ENCODE data around the gene ABCA13. TPM values are rescaled to one million over a fixed set of nuclear protein-coding genes. Genes with fewer than 3 reads are reported as not detected.

Gene ABCA13
- total and polyA plus RNA-seq, 2 of the 4 experiments (the other 2 are of a cell fraction), result under 0.01 to 0.07 TPM

DNA sequence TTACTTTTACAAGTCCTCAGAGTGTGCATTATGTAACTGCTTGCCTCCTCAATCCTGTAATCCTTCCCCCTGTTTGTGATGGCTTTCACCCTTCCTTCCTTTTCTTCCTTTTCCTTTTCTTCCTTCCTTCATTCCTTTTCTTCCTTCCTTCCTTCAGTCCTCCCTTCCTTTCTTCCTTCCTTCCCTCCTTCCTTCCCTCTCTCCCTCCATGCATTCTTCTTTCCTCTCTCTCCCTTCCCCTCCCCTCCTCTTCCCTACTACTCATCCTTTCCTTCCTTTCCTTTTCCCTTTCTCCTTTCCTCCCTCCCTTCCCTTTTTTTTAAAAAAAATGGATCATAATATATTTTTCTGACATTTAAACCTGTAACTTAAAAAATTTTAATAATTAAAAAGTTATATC is 22.2 kb upstream of the ABCA13 start:
- Histone ChIP-seq H3K56ac (ENCODE audit: extremely low read depth, insufficient read depth, low read length) (no peak overlapping the region), H2BK15ac (ENCODE audit: low read depth, low read length) (no peak overlapping the region), H2BK5ac (ENCODE audit: low read depth, low read length, poor library complexity, severe bottlenecking) (no peak overlapping the region), H2BK20ac (ENCODE audit: low read depth, low read length) (no peak overlapping the region), H2AK9ac (replicated peaks; ENCODE audit: low read depth, low read length, poor library complexity) (no peak overlapping the region), H3K27ac (ENCODE audit: insufficient read depth, low read length) (no peak overlapping the region), H3K18ac (ENCODE audit: low read depth, low read length) (no peak overlapping the region), H3K9me3 (ENCODE audit: control insufficient read depth, insufficient read depth, low read length) (no peaks in the 10 kb centered on the region), H4K5ac (ENCODE audit: low read depth, low read length) (no peak overlapping the region), H3K4ac (ENCODE audit: low read depth, low read length) (no peak overlapping the region), H3K36me3 (ENCODE audit: control insufficient read depth, insufficient read depth, low read length) (no peaks in the 10 kb centered on the region), H2AK5ac (ENCODE audit: low read depth, low read length) (no peak overlapping the region), H3K4me2 (ENCODE audit: low read depth, low read length) (no peak overlapping the region), H2AFZ (replicated peaks; ENCODE audit: low read length, poor library complexity) (no peak overlapping the region), H3K27me3 (ENCODE audit: control insufficient read depth, insufficient read depth, low read length) (peaks cover 12% of the 10 kb centered on the region), H2BK120ac (ENCODE audit: low read depth, low read length) (no peak overlapping the region), H4K20me1 (ENCODE audit: insufficient read depth, low read length) (no peaks in the 10 kb centered on the region), H3K14ac (replicated peaks; ENCODE audit: low read depth, low read length) (no peak overlapping the region), H3K79me1 (ENCODE audit: low read depth in 1 of 2, low read length in 2 of 2) (no peaks in the 10 kb centered on the region), H3K4me3 (ENCODE audit: insufficient read depth, low read depth, low read length) (no peak overlapping the region), H3K9ac (ENCODE audit: low read depth, low read length) (no peak overlapping the region), H3K4me1 (ENCODE audit: control insufficient read depth, insufficient read depth, low read length) (no peaks in the 10 kb centered on the region), H3K23ac (ENCODE audit: low read depth, low read length) (no peak overlapping the region), H4K8ac (ENCODE audit: low read depth in 2 of 2, low read length in 2 of 2) (no peak overlapping the region), H4K91ac (ENCODE audit: insufficient read depth, low read depth, low read length) (no peak overlapping the region), H3K9me1 (ENCODE audit: insufficient read depth, low read length) (no peaks in the 10 kb centered on the region)
- TF ChIP-seq MAZ (IDR thresholded peaks at IDR 0.05; ENCODE audit: borderline replicate concordance, low read depth, low read length), result no peak
- TF ChIP-seq MXI1 (IDR thresholded peaks at IDR 0.05; ENCODE audit: borderline replicate concordance, low read depth, low read length), result no peak
- no peak for TF ChIP-seq RFX5 (IDR thresholded peaks at IDR 0.05; ENCODE audit: low read depth, low read length)
- no peak for TF ChIP-seq SMC3 (IDR thresholded peaks at IDR 0.05; ENCODE audit: low read depth, low read length)
- TF ChIP-seq, protein P1, sequence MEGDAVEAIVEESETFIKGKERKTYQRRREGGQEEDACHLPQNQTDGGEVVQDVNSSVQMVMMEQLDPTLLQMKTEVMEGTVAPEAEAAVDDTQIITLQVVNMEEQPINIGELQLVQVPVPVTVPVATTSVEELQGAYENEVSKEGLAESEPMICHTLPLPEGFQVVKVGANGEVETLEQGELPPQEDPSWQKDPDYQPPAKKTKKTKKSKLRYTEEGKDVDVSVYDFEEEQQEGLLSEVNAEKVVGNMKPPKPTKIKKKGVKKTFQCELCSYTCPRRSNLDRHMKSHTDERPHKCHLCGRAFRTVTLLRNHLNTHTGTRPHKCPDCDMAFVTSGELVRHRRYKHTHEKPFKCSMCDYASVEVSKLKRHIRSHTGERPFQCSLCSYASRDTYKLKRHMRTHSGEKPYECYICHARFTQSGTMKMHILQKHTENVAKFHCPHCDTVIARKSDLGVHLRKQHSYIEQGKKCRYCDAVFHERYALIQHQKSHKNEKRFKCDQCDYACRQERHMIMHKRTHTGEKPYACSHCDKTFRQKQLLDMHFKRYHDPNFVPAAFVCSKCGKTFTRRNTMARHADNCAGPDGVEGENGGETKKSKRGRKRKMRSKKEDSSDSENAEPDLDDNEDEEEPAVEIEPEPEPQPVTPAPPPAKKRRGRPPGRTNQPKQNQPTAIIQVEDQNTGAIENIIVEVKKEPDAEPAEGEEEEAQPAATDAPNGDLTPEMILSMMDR (conservative IDR thresholded peaks at IDR 0.05; ENCODE audit: low read depth, low read length), result no peak
- TF ChIP-seq CEBPB (IDR thresholded peaks at IDR 0.05; ENCODE audit: low read depth, low read length), result no peak
- TF ChIP-seq BHLHE40 (IDR thresholded peaks at IDR 0.05; ENCODE audit: low read depth, low read length), result no peak
- CTCF ChIA-PET, result no interaction called here
- intact Hi-C loops (cut with micrococcal nuclease), result no loop called here
- DNase-seq (no peak), ATAC-seq (ENCODE audit: low read depth) (no peak)
- dilution Hi-C loops (cut with HindIII; ENCODE audit: low sequenced_read_pairs, unreplicated experiment), result no loop called here
- BruUV-seq (replicated peaks), result no TSS peak
- POLR2A ChIA-PET (ENCODE audit: unreplicated experiment), result no interaction called here
- in situ Hi-C loops (cut with MboI; ENCODE audit: low sequenced_read_pairs), result no loop called here
